C4-2B (cell line): ENCODE results near the gene GRM4.

Source experiments
- H3K27ac ChIP-seq: fragments of 450-650 bp; 2 replicates; pipeline ENCODE4 v1.5.1; 2017
- ZFX ChIP-seq: fragments of 450-650 bp; IDR thresholded peaks from 2 replicates; pipeline ENCODE4 v1.6.1; 2017
- TF ChIP-seq, protein P1 (sequence below): fragments of 450-650 bp; conservative IDR thresholded peaks from 2 replicates; pipeline ENCODE4 v1.5.1; 2017; ENCODE audit warnings: mild to moderate bottlenecking

The GRM4 gene

DNA sequence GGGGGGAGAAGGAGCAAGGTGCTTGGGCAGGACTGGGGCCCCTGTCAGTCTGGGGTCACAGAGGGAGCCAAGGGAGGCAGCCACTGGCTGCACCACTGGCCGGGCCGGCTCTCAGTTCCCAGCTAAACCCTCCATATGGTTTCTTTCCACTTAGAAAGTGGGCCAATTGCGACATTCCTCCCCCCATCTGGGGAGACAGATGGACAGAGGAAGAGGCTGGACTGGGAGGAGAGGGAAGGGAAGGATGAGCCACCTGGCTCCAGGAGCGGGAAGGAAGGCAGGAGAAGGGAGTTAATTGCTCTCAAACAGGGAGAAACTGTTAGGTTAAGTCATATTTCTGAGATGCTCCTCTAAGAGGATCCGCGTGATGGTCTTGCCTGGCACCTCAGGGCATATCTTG, 82.2 kb downstream of the GRM4 start:
- TF ChIP-seq, protein P1, sequence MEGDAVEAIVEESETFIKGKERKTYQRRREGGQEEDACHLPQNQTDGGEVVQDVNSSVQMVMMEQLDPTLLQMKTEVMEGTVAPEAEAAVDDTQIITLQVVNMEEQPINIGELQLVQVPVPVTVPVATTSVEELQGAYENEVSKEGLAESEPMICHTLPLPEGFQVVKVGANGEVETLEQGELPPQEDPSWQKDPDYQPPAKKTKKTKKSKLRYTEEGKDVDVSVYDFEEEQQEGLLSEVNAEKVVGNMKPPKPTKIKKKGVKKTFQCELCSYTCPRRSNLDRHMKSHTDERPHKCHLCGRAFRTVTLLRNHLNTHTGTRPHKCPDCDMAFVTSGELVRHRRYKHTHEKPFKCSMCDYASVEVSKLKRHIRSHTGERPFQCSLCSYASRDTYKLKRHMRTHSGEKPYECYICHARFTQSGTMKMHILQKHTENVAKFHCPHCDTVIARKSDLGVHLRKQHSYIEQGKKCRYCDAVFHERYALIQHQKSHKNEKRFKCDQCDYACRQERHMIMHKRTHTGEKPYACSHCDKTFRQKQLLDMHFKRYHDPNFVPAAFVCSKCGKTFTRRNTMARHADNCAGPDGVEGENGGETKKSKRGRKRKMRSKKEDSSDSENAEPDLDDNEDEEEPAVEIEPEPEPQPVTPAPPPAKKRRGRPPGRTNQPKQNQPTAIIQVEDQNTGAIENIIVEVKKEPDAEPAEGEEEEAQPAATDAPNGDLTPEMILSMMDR: no peak
- no peak for TF ChIP-seq ZFX
- no peak overlapping the region for H3K27ac ChIP-seq

GRCh38 chr6:34062815-34063214, 83.1 kb downstream of the GRM4 start:
- no peak for TF ChIP-seq ZFX
- TF ChIP-seq, protein P1: no peak; the same call in 1 of the 2 replicates

GRCh38 chr6:34062156-34062555, 83.7 kb downstream of the GRM4 start:
- H3K27ac ChIP-seq: no peak overlapping the region
- TF ChIP-seq, protein P1: no peak
- TF ChIP-seq ZFX: no peak

More at GRCh38 chr6:34062815-34063214, 83.1 kb downstream of the GRM4 start:
- H3K27ac ChIP-seq: no peak overlapping the region

- H3K27ac ChIP-seq: no peak overlapping the region
- TF ChIP-seq, protein P1: no peak
- TF ChIP-seq ZFX: no peak
Measured at GRCh38 chr6:34061348-34061747, 84.5 kb downstream of the GRM4 start.

- TF ChIP-seq, protein P1: no peak
- TF ChIP-seq ZFX: no peak
- no peak overlapping the region for H3K27ac ChIP-seq
Measured at GRCh38 chr6:34059914-34060313, 86.0 kb downstream of the GRM4 start.

- TF ChIP-seq, protein P1: no peak
- no peak for TF ChIP-seq ZFX
- H3K27ac ChIP-seq: no peak overlapping the region
Measured at GRCh38 chr6:34059136-34059731, 86.7 kb downstream of the GRM4 start.

- TF ChIP-seq, protein P1: no peak
- TF ChIP-seq ZFX: no peak
- H3K27ac ChIP-seq: no peak overlapping the region
Measured at GRCh38 chr6:34057790-34058189, 88.1 kb downstream of the GRM4 start.
